ENCODE data around the gene DLG2.

DNA sequence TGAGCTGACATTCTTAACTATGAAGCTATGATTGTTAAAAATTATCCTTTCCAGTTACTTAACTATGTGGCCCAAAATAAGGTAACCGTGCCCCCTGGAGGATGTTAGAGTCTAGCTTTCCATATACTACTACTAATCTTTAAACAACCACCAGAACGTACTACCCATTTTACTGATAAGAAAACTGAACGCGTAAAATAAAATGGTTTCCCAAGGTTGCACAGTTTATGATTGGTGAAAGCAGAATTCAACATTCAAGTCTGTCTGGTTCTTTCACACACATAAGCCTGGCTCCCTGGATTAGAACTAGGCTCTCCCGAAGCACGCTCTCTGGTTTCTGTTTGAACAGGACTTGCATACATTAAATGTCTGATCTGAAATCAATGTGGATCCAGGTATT lies 1903.1 kb downstream of the DLG2 start:
- TF ChIP-seq POU5F1 (IDR thresholded peaks at IDR 0.05; ENCODE audit: low read depth, low read length), result no peak
- no peak for TF ChIP-seq HDAC6 (IDR thresholded peaks at IDR 0.05; ENCODE audit: low read depth, low read length)
- TF ChIP-seq RAD21 (IDR thresholded peaks at IDR 0.05 in 1 of 2, conservative IDR thresholded peaks at IDR 0.05 in 1 of 2; ENCODE audit: low read depth in 2 of 2, low read length in 2 of 2), result peak; percentile 51
- TF ChIP-seq, protein P1, sequence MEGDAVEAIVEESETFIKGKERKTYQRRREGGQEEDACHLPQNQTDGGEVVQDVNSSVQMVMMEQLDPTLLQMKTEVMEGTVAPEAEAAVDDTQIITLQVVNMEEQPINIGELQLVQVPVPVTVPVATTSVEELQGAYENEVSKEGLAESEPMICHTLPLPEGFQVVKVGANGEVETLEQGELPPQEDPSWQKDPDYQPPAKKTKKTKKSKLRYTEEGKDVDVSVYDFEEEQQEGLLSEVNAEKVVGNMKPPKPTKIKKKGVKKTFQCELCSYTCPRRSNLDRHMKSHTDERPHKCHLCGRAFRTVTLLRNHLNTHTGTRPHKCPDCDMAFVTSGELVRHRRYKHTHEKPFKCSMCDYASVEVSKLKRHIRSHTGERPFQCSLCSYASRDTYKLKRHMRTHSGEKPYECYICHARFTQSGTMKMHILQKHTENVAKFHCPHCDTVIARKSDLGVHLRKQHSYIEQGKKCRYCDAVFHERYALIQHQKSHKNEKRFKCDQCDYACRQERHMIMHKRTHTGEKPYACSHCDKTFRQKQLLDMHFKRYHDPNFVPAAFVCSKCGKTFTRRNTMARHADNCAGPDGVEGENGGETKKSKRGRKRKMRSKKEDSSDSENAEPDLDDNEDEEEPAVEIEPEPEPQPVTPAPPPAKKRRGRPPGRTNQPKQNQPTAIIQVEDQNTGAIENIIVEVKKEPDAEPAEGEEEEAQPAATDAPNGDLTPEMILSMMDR (IDR thresholded peaks at IDR 0.05; ENCODE audit: control extremely low read depth in 1 of 3, insufficient read depth in 1 of 3, low read depth in 1 of 3, low read length in 3 of 3), result peak in 2 of 3 experiments; percentile 10 to 34; a peak in 2 of 4 replicates
- TF ChIP-seq FOSL1 (IDR thresholded peaks at IDR 0.05; ENCODE audit: insufficient read depth, low read depth, low read length), result no peak
- no peak for TF ChIP-seq POLR2A (IDR thresholded peaks at IDR 0.05; ENCODE audit: control extremely low read depth in 1 of 2, low read depth in 2 of 2, low read length in 2 of 2)
- TF ChIP-seq MAFK (IDR thresholded peaks at IDR 0.05; ENCODE audit: low read depth, low read length), result no peak
- TF ChIP-seq EP300 (IDR thresholded peaks at IDR 0.05; ENCODE audit: borderline replicate concordance in 1 of 2, low read depth in 2 of 2, low read length in 2 of 2), result no peak
- no peak for TF ChIP-seq SIN3A (conservative IDR thresholded peaks at IDR 0.05 in 1 of 2, IDR thresholded peaks at IDR 0.05 in 1 of 2; ENCODE audit: low read depth in 1 of 2, low read length in 2 of 2)
- TF ChIP-seq EZH2 (IDR thresholded peaks at IDR 0.05; ENCODE audit: low read depth, low read length, severe bottlenecking), result no peak
- TF ChIP-seq KDM1A (IDR thresholded peaks at IDR 0.05; ENCODE audit: borderline replicate concordance, low read length), result no peak
- TF ChIP-seq, protein P2, sequence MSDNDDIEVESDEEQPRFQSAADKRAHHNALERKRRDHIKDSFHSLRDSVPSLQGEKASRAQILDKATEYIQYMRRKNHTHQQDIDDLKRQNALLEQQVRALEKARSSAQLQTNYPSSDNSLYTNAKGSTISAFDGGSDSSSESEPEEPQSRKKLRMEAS (IDR thresholded peaks at IDR 0.05), result no peak
